HUES64 (cell line): ENCODE results near the gene SLC6A6.

Source experiments
- H3K27ac ChIP-seq: 2 replicates; pipeline ENCODE4 v1.7.0; 2013; ENCODE audit warnings: low read depth, low read length, inconsistent platforms
- H3K27me3 ChIP-seq: 2 replicates; pipeline ENCODE4 v1.6.1; 2013; ENCODE audit warnings: mild to moderate bottlenecking, low read length; ENCODE audit not compliant: insufficient read depth
- H3K36me3 ChIP-seq: 2 replicates; pipeline ENCODE4 v1.6.1; 2013; ENCODE audit warnings: mild to moderate bottlenecking, low read length; ENCODE audit not compliant: insufficient read depth
- H3K4me1 ChIP-seq: 2 replicates; pipeline ENCODE4 v1.6.1; 2013; ENCODE audit warnings: mild to moderate bottlenecking, low read length, moderate library complexity; ENCODE audit not compliant: insufficient read depth
- H3K4me3 ChIP-seq: 2 replicates; pipeline ENCODE4 v1.5.1; 2013; ENCODE audit warnings: mild to moderate bottlenecking, low read length, moderate library complexity
- H3K9ac ChIP-seq: 2 replicates; pipeline ENCODE4 v1.6.1; 2013; ENCODE audit warnings: mild to moderate bottlenecking, low read depth, low read length
- H3K9me3 ChIP-seq: 2 replicates; pipeline ENCODE4 v1.6.1; 2013; ENCODE audit warnings: low read depth, low read length; ENCODE audit not compliant: insufficient read depth
- whole genome bisulfite sequencing: fragments of 150-250, 120-280 bp; methylation state at CpG from one replicate; pipeline ENCODE4 v1.1.7; 2013; ENCODE audit warnings: missing lambda C conversion rate; 5-methylcytosine and 5-hydroxymethylcytosine counted together

The SLC6A6 gene

DNA sequence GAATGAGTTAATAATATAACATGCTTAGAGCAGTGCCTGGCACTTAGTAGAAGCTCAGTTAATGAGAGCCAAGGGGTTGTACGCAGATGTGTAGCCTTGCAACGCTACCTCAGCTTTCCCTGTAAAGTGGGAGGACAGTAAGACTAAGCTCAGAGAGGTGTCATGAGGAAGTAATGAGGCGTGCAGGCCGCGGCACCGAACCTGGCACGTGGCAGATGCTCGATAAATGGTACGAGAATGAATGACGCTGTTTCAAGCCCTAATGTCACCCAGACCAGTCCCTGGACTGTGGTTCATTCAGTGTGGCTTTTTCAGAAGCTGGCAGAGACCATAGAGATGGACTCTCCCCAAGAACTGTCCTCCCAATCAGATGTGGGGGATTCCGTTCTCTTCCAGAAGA, 116.5 kb downstream of the SLC6A6 start:
- H3K9ac ChIP-seq: no peak overlapping the region
- WGBS: 95% methylated on average over 11 of the region's 11 CpGs
- no peaks in the 10 kb centered on the region for H3K27me3 ChIP-seq
- H3K4me3 ChIP-seq: no peak overlapping the region
- H3K27ac ChIP-seq: no peak overlapping the region
- H3K36me3 ChIP-seq: no peaks in the 10 kb centered on the region
- no peaks in the 10 kb centered on the region for H3K9me3 ChIP-seq
- 0 out of 2 replicates have a peak, but pooled peaks cover 6% of the 10 kb centered on the region for H3K4me1 ChIP-seq

DNA sequence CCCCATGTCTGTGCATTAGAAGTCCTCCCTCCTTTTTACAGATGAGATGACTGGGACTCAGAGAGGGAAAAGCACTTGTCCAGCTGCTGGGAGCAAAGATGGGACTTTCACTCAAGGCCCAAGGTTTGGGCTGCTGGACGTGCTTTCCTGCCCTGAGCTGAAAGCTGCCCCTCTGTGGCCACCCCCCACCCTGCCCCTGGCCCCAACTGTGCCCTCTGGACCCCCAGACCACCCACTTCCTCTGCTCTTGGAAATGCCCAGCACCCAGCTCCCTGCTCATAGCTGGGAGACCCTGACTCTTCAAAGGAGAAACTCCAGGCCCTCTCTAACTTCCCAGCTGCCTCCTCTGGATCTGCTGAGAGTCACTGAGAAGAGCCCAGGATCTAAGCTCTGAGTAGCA, 117.0 kb downstream of the SLC6A6 start:
- Histone ChIP-seq H3K9me3 (no peaks in the 10 kb centered on the region), H3K27me3 (no peaks in the 10 kb centered on the region), H3K4me1 (0 out of 2 replicates have a peak, but pooled peaks cover 6% of the 10 kb centered on the region), H3K9ac (no peak overlapping the region), H3K27ac (no peak overlapping the region), H3K36me3 (no peaks in the 10 kb centered on the region), H3K4me3 (no peak overlapping the region)
- WGBS: 92% methylated on average over 1 of the region's 1 CpG

DNA sequence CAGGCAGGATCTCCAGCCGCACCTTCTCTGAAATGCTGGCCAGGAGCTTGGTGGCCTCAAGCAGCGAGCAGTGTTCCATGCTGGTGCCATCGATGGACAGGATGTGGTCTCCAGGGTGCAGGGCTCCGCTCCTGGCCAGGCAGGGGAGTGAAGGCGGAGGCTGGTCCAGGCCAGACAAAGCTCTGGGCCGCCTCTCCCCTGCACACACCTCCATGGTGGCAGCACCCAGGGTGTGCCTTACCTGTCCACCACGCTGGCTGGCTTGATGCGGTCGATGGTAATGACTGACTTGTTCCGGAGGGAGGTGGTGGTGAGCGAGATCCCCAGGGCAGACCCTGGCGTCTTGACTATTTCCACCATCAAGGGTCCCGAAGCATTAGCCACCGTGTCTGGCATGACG, 117.7 kb downstream of the SLC6A6 start:
- Histone ChIP-seq H3K27ac (no peak overlapping the region), H3K4me1 (0 out of 2 replicates have a peak, but pooled peaks cover 6% of the 10 kb centered on the region), H3K9ac (no peak overlapping the region), H3K9me3 (no peaks in the 10 kb centered on the region), H3K4me3 (no peak overlapping the region), H3K27me3 (no peaks in the 10 kb centered on the region), H3K36me3 (no peaks in the 10 kb centered on the region)
- 86% methylated on average over 15 of the region's 15 CpGs for WGBS

DNA sequence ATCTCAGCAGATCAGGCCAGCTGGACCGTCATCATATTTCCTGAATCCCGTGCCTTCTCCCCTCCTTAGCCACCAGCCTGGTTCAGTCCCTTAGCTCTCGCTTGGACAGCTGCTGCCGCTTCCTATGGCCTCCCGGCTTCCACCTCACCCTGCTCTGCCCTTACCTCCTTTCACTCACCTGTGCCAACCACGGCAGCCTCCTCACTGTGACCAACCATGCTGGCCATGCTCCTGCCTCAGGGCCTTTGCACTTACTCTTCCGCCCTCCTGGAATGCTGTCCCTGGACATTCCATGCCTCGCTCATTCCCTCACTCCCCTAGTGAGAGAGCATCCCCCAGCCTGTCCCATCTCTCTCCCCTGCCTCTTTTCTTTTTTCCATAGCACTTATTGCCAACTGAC, 118.6 kb downstream of the SLC6A6 start:
- WGBS: 90% methylated on average over 8 of the region's 8 CpGs
- H3K9ac ChIP-seq: no peak overlapping the region
- no peaks in the 10 kb centered on the region for H3K9me3 ChIP-seq
- no peaks in the 10 kb centered on the region for H3K27me3 ChIP-seq
- no peak overlapping the region for H3K27ac ChIP-seq
- H3K36me3 ChIP-seq: no peaks in the 10 kb centered on the region
- H3K4me3 ChIP-seq: no peak overlapping the region
- H3K4me1 ChIP-seq: 0 out of 2 replicates have a peak, but pooled peaks cover 9% of the 10 kb centered on the region

DNA sequence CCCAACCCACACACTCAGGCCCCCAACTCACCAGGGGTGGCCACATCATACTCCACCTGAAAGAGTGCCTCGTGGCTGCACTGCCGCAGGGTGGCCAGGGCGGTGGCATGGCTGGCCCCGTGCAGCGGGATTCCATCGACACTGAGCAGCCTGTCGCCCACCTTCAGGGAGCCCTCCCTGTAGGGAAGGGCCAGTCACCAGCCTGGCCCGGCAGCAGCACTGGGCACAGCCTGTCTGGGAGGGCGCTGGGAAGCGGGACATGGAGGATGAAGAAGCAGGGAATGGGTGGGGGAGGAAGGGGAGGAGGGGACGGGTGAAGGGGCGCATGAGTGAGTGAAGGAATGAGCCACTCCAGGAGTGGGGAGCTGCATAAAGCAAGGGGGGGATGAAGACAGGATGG, 119.2 kb downstream of the SLC6A6 start:
- no peak overlapping the region for H3K27ac ChIP-seq
- WGBS: 88% methylated on average over 12 of the region's 12 CpGs
- H3K36me3 ChIP-seq: no peaks in the 10 kb centered on the region
- no peaks in the 10 kb centered on the region for H3K9me3 ChIP-seq
- no peak overlapping the region for H3K4me3 ChIP-seq
- H3K9ac ChIP-seq: no peak overlapping the region
- H3K4me1 ChIP-seq: 0 out of 2 replicates have a peak, but pooled peaks cover 13% of the 10 kb centered on the region
- H3K27me3 ChIP-seq: no peaks in the 10 kb centered on the region

DNA sequence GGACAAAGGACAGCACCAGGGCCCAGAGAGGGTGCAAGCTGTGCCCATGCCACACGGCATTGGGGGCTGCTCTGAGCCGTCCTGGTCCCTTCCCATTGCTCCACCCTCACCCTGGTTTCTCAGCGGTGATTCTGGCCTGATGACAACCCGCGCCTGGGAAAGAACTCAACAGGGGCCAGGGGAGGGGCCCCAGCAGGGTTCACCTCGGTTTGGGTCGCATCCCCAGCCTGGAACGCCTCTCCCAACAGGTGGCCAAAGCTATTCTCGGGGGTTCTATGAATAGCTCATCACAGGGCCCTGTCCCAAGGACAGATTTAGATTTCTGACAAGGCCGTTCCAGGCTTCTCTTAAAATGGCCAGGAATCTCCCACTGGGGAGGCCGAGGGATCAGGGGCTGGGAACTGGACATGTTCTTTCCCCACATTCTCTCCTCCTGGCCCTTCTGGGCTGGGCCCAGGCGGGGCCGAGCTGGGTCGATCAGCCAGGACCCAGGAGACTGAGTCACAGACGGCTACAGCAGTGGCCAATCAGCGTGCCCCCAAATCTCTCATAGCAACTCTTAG, 119.8 kb downstream of the SLC6A6 start:
- H3K27me3 ChIP-seq: no peaks in the 10 kb centered on the region
- H3K27ac ChIP-seq: no peak overlapping the region
- H3K36me3 ChIP-seq: no peaks in the 10 kb centered on the region
- WGBS: 75% methylated on average over 16 of the region's 16 CpGs
- H3K4me3 ChIP-seq: no peak overlapping the region
- 0 out of 2 replicates have a peak, but pooled peaks cover 13% of the 10 kb centered on the region for H3K4me1 ChIP-seq
- no peak overlapping the region for H3K9ac ChIP-seq
- no peaks in the 10 kb centered on the region for H3K9me3 ChIP-seq

DNA sequence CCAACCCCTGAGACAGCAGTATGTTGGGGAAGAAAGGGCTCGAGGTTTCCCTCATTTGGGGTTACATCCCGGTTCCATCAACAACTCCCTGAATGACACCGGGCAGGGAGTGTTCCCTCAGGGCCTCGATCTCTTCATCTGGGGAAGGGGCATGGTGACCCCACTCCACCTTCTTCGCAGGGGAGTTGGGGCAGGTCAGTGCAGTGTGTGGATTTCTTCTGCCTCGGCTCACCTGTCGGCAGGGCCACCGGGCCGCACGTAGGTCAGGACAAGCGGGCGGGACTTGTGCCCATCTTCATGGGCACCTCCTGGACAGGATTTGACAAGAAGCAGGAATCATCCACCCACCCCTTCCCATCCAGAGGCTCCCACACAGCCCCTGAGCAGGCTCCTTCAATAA, 120.4 kb downstream of the SLC6A6 start:
- 96% methylated on average over 12 of the region's 12 CpGs for WGBS
- 0 out of 2 replicates have a peak, but pooled peaks cover 13% of the 10 kb centered on the region for H3K4me1 ChIP-seq
- H3K9me3 ChIP-seq: no peaks in the 10 kb centered on the region
- H3K36me3 ChIP-seq: no peaks in the 10 kb centered on the region
- no peaks in the 10 kb centered on the region for H3K27me3 ChIP-seq
- no peak overlapping the region for H3K27ac ChIP-seq
- H3K4me3 ChIP-seq: no peak overlapping the region
- H3K9ac ChIP-seq: no peak overlapping the region

DNA sequence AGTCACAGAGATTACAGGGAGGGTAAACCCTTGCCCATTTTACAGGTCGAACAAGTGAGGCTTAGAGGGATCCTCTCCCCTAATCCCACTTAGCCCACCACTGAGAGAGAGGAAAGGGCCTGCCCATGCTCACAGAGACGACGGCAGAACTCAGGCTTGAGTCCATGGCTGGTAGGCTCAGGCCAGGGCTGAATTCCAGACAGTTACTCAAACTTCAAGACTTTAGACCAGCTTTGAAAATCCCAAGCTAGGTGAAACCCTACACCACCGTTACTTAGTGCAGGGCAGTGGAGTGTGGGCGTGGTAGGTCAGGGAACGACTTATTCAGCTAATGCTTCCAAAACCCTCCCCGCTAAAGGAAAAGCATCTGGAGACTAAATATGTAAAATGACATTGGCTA, 121.4 kb downstream of the SLC6A6 start:
- 83% methylated on average over 6 of the region's 7 CpGs for WGBS
- H3K9ac ChIP-seq: no peak overlapping the region

DNA sequence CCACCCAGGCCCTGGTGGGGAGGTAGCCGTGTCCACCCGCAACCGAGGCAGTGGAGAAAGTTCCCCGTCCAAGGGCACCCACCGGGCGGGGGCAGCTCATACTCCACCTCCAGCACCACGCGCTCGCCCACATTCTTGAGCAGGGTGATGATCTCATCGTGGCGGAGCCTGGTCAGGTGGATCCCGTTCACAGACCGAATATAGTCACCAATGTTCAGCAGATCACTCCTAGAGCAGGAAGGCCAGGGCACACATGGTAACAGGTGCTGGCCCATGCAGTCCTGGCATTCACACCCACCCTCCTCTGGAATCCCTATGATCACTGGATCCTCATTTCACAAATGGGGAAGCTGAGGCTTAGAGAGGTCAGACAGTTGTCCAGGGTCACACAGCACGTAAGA, 121.9 kb downstream of the SLC6A6 start:
- H3K4me3 ChIP-seq: no peak overlapping the region
- H3K4me1 ChIP-seq: 0 out of 2 replicates have a peak, but pooled peaks cover 7% of the 10 kb centered on the region
- no peaks in the 10 kb centered on the region for H3K36me3 ChIP-seq
- H3K9ac ChIP-seq: no peak overlapping the region
- no peaks in the 10 kb centered on the region for H3K27me3 ChIP-seq
- WGBS: 96% methylated on average over 14 of the region's 14 CpGs
- H3K9me3 ChIP-seq: no peaks in the 10 kb centered on the region
- H3K27ac ChIP-seq: no peak overlapping the region

More for the DNA sequence above, 121.4 kb downstream of the SLC6A6 start:
- no peak overlapping the region for H3K27ac ChIP-seq
- no peaks in the 10 kb centered on the region for H3K27me3 ChIP-seq
- no peak overlapping the region for H3K4me3 ChIP-seq
- H3K4me1 ChIP-seq: 0 out of 2 replicates have a peak, but pooled peaks cover 7% of the 10 kb centered on the region
- no peaks in the 10 kb centered on the region for H3K9me3 ChIP-seq
- H3K36me3 ChIP-seq: no peaks in the 10 kb centered on the region

DNA sequence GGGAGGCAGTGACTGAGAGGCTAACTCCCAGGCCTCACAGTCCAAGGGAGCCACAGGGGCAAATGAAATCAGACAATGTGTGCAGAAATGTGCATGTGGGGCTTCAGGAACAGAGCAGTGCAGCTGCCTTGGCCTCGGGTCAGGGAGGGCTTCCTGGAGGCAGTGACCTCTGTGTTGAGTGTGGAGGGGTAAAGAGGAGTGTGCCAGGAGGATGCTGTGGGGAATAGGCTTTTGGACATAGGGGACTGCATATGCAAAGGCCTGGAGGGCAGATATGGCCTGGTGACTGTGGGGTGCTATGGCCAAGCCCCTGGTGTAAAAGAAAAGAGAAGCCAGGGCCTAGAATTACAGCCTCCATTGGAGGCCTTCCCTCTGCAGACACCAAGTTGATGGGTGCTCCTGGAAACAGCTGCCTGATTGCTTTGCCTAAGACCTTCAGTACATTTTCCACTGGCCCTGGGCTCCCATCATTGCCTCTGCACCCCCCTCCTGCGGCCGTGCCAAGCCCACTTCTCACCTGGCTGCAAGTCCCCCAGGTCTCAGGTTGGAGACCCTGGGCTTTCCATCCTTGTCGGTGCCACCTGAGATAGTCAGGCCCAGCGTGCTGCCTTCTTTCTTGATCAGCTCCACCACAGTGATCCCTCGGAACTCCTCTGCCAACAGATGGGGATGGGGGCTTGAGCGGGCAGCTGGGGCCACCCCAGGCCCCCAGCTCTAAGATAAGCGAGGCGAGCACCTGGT, 122.7 kb downstream of the SLC6A6 start:
- no peak overlapping the region for H3K9ac ChIP-seq
- no peaks in the 10 kb centered on the region for H3K27me3 ChIP-seq
- no peak overlapping the region for H3K4me3 ChIP-seq
- H3K9me3 ChIP-seq: 0 out of 2 replicates have a peak, but pooled peaks cover 2% of the 10 kb centered on the region
- H3K4me1 ChIP-seq: 0 out of 2 replicates have a peak, but pooled peaks cover 7% of the 10 kb centered on the region
- no peak overlapping the region for H3K27ac ChIP-seq
- 82% methylated on average over 9 of the region's 9 CpGs for WGBS
- H3K36me3 ChIP-seq: no peaks in the 10 kb centered on the region
